Hindlimb muscle (tissue), 1 donor: ENCODE measurements around the gene LDB3. TPM values are rescaled to one million over a fixed set of nuclear protein-coding genes. Genes with fewer than 3 reads are reported as not detected.
A peak's percentile ranks its signal among the peaks of the same experiment; 100 is the strongest.

Experiments
- DNase-seq: peaks from one replicate; pipeline ENCODE4 v3.0.0-alpha.2; 2013
- polyA plus RNA-seq: library from polyadenylated mRNA; unstranded; fragments of 120-200 nt; gene quantifications from one replicate; pipeline ENCODE4 v1.2.1, GENCODE V29; 2013; ENCODE audit not compliant: insufficient read length

Gene LDB3
- polyA plus RNA-seq, 1 donor = 907 TPM

GRCh38 chr10:86706977-86707376, 38.7 kb downstream of the LDB3 start:
- no peak for DNase-seq

- DNase-seq = no peak
Observed at GRCh38 chr10:86707505-86707904, 39.2 kb downstream of the LDB3 start.

DNA sequence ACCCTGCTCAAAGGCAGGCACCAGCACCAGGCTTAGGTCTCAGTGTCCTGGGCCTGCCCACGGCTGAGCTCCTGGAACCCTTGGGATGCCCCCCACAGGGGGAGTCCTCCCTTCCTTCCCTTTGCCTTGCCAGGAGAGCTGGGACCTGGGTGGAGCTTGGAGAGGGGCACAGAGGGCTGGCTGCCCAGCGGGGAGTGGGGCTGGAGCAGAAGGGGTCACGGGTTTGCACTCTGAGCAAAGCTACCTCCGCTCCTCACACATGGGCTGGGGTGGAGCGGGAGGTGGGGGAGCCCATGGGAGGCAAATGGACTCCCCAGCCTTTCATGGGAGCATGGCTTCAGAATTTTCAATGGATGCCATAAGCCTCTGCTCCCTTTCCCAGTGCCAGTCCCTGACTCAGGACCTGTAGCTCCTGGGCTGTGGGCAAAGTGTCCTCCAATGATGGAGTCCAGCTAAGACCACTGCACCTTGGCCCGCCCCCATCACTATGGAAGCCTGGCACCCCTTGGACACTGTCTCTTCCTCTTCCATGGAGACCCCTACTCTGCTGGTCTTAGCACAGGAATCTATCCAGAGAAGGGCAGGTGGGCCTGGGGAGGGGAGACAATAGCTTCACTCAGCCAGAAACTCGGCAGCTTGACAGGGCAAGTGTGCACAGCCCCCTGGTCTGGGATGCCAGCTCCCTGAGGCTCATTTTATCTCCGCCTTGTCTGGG, 39.9 kb downstream of the LDB3 start:
- no peak for DNase-seq

GRCh38 chr10:86708783-86709380, 40.6 kb downstream of the LDB3 start:
- no peak for DNase-seq

DNA sequence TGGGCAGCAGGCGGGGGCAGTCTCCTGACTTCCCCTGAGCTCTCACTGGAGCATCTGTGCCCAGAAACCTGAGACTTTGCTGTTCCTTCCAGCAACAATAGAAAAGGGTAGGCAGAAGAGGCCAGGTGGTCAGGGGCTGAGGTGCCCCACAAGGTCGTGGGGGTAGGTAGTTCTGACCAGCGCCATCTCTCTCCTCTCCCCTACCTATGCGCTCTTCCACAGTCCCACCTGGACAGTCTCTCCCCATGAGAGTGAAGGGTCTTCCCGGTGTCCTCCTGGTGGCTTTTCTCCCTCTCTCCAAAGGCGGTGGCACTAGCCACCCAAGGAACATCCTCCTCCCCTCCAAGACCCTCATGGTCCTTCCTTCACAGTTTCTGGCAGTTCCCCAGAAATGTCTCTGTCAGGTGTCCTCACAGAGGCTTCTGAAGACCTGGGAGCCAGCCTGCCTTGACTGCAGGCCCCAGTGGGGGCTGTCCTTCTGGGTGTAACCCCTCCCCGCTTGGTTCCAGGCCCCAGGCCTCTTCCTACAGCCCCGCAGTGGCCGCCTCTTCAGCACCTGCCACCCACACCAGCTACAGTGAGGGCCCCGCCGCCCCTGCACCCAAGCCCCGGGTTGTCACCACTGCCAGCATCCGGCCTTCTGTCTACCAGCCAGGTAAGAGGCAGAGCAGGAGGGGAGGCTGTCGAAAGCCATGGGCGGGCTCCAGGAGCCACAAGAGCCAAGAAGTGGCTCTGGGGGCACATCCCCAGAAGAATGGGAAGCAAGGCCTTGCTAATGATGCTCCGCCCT, 41.3 kb downstream of the LDB3 start:
- no peak for DNase-seq

DNA sequence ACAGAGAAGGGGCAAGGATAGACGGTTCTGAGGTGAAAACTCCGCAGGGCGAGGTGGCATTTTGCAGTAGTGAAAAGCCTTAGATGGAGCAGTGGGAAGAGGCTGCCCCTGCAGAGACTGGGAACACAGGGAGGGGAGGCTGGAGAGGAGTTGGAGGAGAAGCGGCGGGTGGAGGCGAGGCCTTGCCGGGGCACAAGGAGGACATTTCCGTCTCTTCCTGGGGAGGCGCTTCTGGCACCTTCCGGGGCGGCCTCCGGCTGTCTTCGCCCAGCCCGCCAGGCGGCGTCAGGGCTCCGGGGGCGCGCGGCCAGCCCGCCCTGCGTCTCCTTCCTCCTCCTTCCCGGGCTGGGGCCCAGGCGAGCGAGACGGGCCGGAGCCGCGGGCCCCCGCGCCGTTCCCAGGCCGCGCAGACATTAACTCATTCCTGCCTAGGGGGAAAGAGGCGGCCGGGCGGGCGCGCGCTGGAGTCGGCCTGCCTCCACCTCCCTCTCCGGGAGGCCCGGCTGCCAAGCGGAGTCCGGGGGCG, 42.7 kb downstream of the LDB3 start:
- DNase-seq = peak; percentile 97

DNA sequence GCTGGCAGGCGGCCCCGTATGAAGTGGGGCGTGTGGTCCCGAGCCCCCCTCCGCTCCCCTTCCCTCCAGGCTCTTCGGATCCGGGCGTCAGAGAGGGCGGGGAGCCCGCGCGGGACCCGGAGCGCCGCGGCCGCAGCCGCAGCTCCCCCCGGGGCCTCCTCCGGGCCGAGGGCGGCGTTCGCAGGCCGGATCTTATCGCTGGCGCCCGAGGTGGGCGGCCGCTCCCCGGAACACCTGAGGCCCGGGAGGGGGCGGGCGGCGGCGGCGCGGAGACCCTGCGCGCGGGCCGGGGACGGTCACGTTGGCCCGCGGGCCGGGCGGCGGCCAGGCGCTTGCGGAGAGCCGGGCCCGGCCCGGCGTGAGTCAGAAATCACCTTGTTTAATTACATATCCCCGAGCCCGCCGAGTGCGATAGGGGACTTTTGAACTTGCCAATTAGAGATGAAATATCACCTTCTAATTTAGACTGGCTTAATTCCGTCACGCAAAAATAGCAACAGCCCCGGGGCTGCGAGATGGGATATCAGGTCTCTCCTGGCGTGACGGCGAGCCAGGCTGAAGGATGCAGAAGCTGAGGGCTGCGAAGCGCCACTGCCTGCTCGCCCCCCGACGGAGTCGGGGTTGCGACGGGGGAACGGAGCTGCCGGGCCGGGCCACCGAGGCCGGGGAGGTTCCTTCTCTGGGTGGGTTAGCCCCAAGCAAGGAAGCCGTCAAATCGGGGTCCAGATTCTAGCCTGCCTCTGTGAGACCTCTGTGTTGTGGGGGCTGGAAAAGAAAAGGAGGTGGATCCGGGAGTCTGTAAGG, 43.4 kb downstream of the LDB3 start:
- DNase-seq = peak; percentile 68

GRCh38 chr10:86712317-86712707, 44.0 kb downstream of the LDB3 start:
- no peak for DNase-seq

DNA sequence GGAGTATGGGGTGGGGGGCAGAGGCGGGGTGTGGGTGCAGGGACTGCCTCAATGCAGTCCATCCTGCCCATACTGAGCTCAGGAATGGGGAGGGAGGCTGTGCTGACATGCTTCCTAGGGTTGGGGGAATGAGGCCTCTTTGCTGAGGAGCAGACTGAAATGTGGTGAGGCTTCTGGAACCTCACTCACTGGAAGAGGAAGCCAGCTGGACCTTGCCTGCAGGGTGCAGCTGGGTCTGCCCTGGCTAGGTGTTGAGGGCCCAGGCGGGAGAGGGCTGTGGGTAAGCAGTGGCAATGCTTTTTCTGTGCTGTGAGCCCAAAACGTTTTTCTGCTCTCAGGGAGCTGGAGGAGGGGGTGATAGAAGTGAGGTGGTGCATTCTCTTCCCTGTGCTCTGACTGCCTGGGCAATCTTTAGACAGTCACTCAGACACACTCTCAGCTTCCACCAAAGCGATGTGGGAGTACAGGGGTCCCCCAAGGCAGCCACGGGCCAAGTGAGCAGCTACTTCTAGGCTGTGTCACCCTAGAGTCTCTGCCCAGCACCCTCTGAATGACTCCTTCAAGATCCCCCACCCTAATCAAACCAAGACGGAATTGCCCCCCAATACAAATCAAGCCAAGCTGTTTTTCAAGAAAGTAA, 47.0 kb downstream of the LDB3 start:
- no peak for DNase-seq

DNA sequence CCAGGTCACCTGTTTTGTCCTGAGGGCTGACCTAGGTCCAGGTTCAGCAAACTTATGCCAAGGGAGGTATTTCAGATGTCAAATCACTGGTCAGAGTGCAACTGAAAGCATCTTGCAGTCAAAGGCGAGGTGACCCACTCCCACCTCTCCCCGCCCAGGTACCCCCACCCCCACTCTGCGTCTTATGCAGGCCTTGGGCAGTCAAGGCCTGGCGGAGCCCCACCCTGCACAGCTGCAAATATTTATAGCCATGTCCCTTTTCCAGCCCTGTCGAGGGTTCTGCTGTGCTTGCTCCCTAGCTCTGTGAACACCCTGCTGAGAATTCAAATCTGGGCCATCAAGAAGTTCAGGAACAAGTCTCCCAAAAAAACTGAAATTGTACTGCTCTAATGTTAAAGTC, 47.5 kb downstream of the LDB3 start:
- no peak for DNase-seq

- DNase-seq = no peak
Observed at GRCh38 chr10:86716466-86716865, 48.2 kb downstream of the LDB3 start.

DNA sequence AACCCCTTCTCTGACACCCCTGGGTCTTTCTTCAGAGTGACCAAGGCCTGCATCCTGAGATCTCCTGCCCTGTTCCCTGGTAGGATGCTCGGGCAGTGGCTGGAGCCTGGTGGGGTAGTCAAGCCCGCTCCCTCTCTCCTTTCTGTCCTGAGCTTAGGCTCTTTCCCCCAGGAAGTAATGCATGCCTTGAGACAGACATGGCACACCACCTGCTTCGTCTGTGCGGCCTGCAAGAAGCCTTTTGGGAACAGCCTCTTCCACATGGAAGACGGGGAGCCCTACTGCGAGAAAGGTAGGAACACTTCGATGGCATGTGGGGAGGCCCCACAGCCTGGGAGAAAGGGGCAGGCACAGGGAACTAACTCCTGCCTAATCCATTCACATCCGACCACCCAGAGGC, 50.2 kb downstream of the LDB3 start:
- no peak for DNase-seq

GRCh38 chr10:86721232-86721631, 52.9 kb downstream of the LDB3 start:
- no peak for DNase-seq

DNA sequence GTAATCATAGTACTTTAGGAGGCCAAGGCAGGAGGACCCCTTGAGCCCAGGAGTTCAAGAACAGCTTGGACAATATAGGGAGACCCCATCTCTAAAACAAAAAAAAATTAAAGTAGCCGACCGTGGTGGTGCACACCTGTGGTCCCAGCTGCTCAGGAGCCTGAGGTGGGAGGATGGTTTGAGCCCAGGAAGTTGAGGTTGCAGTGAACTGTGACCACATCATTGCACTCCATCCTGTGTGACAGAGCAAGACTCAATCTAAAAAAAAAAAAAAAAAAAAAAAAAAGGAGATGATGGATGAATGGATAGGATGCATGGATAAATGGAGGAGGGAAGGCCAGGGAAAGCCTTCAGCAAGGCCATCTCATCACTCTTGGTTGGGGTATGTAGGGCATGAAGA, 54.7 kb downstream of the LDB3 start:
- no peak for DNase-seq

DNA sequence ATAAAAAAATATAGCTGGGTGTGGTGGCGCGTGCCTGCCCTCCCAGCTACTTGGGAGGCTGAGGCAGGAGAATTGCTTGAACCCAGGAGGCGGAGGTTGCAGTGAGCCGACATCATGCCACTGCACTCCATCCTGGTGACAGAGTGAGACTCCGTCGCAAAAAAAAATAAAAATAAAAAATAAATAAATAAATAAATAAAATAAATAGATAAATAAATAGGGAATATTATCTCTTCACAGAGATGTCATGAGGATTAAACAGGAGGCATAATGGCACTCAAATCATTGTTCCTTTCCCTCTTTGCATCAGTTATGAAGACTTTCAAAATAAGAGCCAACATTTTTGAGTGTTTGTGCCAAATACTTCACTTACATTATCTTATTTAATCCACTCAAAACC, 56.1 kb downstream of the LDB3 start:
- DNase-seq = no peak

DNA sequence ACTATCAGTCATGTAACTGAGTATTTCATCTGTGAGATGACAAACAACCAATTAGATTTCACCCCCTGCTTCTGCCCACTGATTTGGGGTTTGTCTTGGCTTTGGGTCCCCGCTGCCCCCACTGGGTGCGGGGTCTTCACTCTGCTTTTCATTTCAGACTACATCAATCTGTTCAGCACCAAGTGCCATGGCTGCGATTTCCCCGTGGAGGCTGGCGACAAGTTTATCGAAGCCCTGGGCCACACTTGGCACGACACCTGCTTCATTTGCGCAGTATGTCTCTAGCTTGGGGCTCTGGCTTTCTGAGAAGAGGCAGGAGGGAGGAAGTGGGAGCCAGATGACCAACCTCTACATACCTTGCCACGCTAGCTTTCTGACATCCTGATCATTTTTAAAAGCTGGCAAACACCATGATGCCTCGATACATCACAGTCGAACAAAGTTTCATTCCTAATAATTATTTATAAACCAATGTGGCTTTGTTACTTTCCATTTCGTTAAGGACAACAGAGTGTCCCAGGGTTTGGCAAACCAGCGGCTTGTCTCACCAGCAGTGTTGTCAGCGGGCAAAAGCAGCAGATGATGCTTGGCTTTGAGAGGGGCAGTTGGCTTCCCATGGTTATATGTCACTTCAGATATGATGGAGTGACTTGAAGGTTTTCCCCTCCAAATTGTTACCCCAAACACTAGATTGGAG, 57.8 kb downstream of the LDB3 start:
- no peak for DNase-seq

GRCh38 chr10:86726677-86726999, 58.3 kb downstream of the LDB3 start:
- no peak for DNase-seq

GRCh38 chr10:86727470-86727869, 59.2 kb downstream of the LDB3 start:
- DNase-seq = no peak

DNA sequence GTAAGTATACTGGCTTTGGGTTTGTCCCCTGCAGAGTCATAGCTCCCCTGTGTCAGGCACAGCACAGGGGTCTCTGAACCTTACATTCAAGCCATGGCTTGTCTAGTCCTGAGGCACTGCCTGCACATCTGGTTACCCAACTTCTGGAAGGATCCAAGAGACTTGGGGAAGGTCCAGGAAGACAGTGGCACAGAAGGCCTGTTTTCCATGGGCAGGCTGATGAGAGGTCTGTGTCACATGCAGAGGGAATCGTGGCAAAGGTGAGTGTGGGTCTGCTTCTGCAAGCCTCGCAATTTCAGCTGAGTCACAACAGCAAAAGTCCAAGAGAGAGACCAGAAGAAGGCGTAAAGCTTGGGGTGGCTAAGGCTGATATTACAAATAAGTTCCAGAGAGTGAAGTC, 59.7 kb downstream of the LDB3 start:
- DNase-seq = no peak

DNA sequence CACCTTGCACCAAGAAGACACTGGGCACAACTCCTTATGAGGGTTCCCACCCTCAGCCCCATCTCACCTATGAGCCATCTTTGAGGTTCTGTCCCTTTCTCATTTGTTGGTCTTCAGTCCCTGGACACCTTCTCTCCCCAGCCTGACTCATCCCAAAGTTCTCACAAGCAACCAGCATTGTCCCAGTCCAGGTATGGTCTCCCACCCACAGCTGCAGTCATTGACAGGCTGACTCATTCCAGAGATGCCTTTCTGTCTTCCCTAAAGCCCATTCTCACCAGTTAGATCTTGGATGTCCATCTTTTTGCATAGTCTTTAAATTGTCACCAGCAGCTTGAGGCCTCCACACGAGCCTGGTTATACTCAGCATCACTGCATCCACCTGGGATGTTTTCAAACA, 61.4 kb downstream of the LDB3 start:
- DNase-seq = no peak

DNA sequence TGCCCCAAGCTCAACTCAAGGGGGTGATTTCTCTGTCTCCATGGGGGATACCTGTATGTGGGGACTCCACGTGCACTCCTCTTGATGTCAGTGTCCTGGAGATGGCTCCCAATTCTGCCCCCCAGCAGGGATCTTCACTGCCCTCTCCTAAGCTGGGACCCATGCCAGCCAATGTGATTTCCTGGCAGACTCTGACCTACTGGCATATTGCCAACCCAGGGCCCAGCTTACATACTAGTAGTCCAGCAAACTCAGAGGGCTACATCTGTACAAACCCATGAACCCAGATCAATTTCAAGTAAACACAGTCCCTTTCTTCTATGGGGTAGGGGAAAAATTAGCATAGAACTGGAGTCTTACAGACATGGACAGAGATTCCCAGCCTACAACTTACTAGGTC, 61.9 kb downstream of the LDB3 start:
- no peak for DNase-seq

- DNase-seq = no peak
Observed at GRCh38 chr10:86732771-86733170, 64.5 kb downstream of the LDB3 start.
